ENCODE results near the gene EXOSC2. TPM values are rescaled to one million over a fixed set of nuclear protein-coding genes. Genes with fewer than 3 reads are reported as not detected.

EXOSC2 gene
- total and polyA plus RNA-seq, 2 of the 13 experiments (the other 11 are each of a cell fraction or from before 2014, with no cell fraction given), result 27.5 to 63.8 TPM

DNA sequence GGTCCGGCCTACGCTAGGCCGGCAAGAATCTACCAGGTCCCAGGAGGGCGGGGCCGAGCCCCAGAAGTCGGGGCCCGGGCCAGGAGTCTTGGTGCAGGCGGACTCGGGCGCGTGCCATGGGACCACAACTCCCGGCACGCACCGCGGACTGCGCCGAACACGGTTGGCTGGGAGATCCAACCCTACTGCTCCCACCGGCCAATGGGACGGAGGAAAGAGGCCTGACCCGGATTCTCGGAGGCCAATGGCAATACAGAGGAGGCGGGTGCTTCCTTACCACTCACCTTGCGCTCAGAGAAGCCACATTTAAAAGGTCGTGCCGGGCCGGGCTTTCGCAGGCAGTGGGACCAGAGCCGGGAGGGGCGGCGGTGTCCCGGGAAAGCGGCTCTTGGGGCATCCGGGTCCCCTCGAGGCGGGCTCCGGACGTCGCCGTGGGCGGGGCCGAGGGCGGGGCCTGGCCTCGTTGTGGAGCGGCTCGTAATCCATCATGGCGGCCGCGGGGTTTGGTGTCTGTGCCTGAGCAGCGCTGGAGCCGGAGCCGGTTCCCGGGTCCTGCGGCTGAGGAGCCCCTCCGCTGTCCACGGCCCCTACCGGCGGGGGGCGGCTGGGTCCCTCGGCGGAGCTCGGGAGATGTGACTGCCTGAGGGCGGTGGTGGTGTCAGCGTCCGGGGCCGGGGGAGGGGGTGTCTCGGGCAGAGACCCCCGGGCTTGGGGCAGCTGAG, 19.1 kb downstream of the EXOSC2 start (continued):
- TF ChIP-seq ZNF607 (CRISPR knock-in tag; IDR thresholded peaks at IDR 0.05; ENCODE audit: borderline replicate concordance), result no peak
- peak; percentile 92 for TF ChIP-seq SP4 (CRISPR knock-in tag; IDR thresholded peaks at IDR 0.05)
- TF ChIP-seq GATA4 (IDR thresholded peaks at IDR 0.05; ENCODE audit: borderline replicate concordance, low read depth), result no peak
- TF ChIP-seq ZNF775 (CRISPR knock-in tag; IDR thresholded peaks at IDR 0.05; ENCODE audit: borderline replicate concordance), result no peak
- no peak for TF ChIP-seq RFX3 (CRISPR knock-in tag; IDR thresholded peaks at IDR 0.05)
- no peak for TF ChIP-seq SMARCE1 (IDR thresholded peaks at IDR 0.05; ENCODE audit: borderline replicate concordance)
- TF ChIP-seq ZNF549 (CRISPR knock-in tag; IDR thresholded peaks at IDR 0.05), result no peak
- no peak for TF ChIP-seq TGIF2 (CRISPR knock-in tag; IDR thresholded peaks at IDR 0.05)
- no peak for TF ChIP-seq ZNF776 (CRISPR knock-in tag; IDR thresholded peaks at IDR 0.05)
- TF ChIP-seq ZSCAN31 (CRISPR knock-in tag; IDR thresholded peaks at IDR 0.05; ENCODE audit: low read depth), result no peak
- no peak for TF ChIP-seq CBFB (CRISPR knock-in tag; IDR thresholded peaks at IDR 0.05)
- TF ChIP-seq, protein P1, sequence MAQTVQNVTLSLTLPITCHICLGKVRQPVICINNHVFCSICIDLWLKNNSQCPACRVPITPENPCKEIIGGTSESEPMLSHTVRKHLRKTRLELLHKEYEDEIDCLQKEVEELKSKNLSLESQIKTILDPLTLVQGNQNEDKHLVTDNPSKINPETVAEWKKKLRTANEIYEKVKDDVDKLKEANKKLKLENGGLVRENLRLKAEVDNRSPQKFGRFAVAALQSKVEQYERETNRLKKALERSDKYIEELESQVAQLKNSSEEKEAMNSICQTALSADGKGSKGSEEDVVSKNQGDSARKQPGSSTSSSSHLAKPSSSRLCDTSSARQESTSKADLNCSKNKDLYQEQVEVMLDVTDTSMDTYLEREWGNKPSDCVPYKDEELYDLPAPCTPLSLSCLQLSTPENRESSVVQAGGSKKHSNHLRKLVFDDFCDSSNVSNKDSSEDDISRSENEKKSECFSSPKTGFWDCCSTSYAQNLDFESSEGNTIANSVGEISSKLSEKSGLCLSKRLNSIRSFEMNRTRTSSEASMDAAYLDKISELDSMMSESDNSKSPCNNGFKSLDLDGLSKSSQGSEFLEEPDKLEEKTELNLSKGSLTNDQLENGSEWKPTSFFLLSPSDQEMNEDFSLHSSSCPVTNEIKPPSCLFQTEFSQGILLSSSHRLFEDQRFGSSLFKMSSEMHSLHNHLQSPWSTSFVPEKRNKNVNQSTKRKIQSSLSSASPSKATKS (CRISPR knock-in tag; IDR thresholded peaks at IDR 0.05), result no peak
- TF ChIP-seq PCBP1 (IDR thresholded peaks at IDR 0.05; ENCODE audit: borderline replicate concordance, low read depth, low read length), result no peak; the same call in 1 of the 2 replicates
- no peak for TF ChIP-seq FOXJ3 (CRISPR knock-in tag; IDR thresholded peaks at IDR 0.05; ENCODE audit: borderline replicate concordance)
- peak; percentile 13; the same call in 1 of the 2 replicates for TF ChIP-seq NRL (CRISPR knock-in tag; IDR thresholded peaks at IDR 0.05; ENCODE audit: borderline replicate concordance)
- peak; percentile 55; the same call in 1 of the 2 replicates for TF ChIP-seq ZNF547 (CRISPR knock-in tag; IDR thresholded peaks at IDR 0.05)
- TF ChIP-seq, protein P2, sequence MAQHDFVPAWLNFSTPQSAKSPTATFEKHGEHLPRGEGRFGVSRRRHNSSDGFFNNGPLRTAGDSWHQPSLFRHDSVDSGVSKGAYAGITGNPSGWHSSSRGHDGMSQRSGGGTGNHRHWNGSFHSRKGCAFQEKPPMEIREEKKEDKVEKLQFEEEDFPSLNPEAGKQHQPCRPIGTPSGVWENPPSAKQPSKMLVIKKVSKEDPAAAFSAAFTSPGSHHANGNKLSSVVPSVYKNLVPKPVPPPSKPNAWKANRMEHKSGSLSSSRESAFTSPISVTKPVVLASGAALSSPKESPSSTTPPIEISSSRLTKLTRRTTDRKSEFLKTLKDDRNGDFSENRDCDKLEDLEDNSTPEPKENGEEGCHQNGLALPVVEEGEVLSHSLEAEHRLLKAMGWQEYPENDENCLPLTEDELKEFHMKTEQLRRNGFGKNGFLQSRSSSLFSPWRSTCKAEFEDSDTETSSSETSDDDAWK (CRISPR knock-in tag; IDR thresholded peaks at IDR 0.05), result no peak
- no peak for TF ChIP-seq AHR (CRISPR knock-in tag; IDR thresholded peaks at IDR 0.05)
- TF ChIP-seq TP53 (CRISPR knock-in tag; conservative IDR thresholded peaks at IDR 0.05), result no peak
- peak; percentile 60; the same call in 1 of the 2 replicates for TF ChIP-seq ZNF782 (CRISPR knock-in tag; IDR thresholded peaks at IDR 0.05; ENCODE audit: borderline replicate concordance)
- TF ChIP-seq ZNF687 (CRISPR knock-in tag; IDR thresholded peaks at IDR 0.05), result peak; percentile 79
- TF ChIP-seq ZNF180 (CRISPR knock-in tag; IDR thresholded peaks at IDR 0.05; ENCODE audit: borderline replicate concordance, low read depth), result no peak; the same call in 1 of the 2 replicates
- no peak for TF ChIP-seq MTA1 (CRISPR knock-in tag; IDR thresholded peaks at IDR 0.05; ENCODE audit: borderline replicate concordance)
- TF ChIP-seq ZNF451 (CRISPR knock-in tag; IDR thresholded peaks at IDR 0.05), result no peak
